ENCODE data around the gene PHF21A. TPM values are rescaled to one million over a fixed set of nuclear protein-coding genes. Genes with fewer than 3 reads are reported as not detected.
"Not testable (repeated sequence)": the region's sequence is repeated elsewhere in the genome, so short reads cannot be mapped to it uniquely, and the experiment has no call there.

PHF21A gene
- total RNA-seq, 1 experiment from 2014 or later: 24.6 TPM

GRCh38 chr11:46120346-46121300 is 631 bp downstream of the PHF21A start:
- DNase-seq (ENCODE audit: low spot score): peak; percentile 86

- peak; percentile 18 for DNase-seq (ENCODE audit: low spot score)
These were observed 1.7 kb downstream of the PHF21A start for GRCh38 chr11:46119352-46120216.

- no peak for DNase-seq (ENCODE audit: low spot score)
These were observed 2.4 kb downstream of the PHF21A start for GRCh38 chr11:46118702-46119351.

- no peak for DNase-seq (ENCODE audit: low spot score)
These were observed 3.4 kb downstream of the PHF21A start for GRCh38 chr11:46117842-46118241.

- not testable (repeated sequence) for DNase-seq (ENCODE audit: low spot score)
These were observed 4.6 kb downstream of the PHF21A start for GRCh38 chr11:46116712-46117037.

- no peak for DNase-seq (ENCODE audit: low spot score)
These were observed 5.1 kb downstream of the PHF21A start for GRCh38 chr11:46116007-46116711.

GRCh38 chr11:46114961-46115360 is 6.3 kb downstream of the PHF21A start:
- DNase-seq (ENCODE audit: low spot score): no peak

- no peak for DNase-seq (ENCODE audit: low spot score)
These were observed 6.9 kb downstream of the PHF21A start for GRCh38 chr11:46114378-46114777.

GRCh38 chr11:46112961-46113607 is 8.2 kb downstream of the PHF21A start:
- DNase-seq (ENCODE audit: low spot score): peak; percentile 61

GRCh38 chr11:46108751-46109150 is 12.5 kb downstream of the PHF21A start:
- DNase-seq (ENCODE audit: low spot score): no peak

GRCh38 chr11:46107780-46108179 is 13.5 kb downstream of the PHF21A start:
- DNase-seq (ENCODE audit: low spot score): no peak

GRCh38 chr11:46107408-46107718 is 13.9 kb downstream of the PHF21A start:
- DNase-seq (ENCODE audit: low spot score): no peak

- no peak for DNase-seq (ENCODE audit: low spot score)
These were observed 14.5 kb downstream of the PHF21A start for GRCh38 chr11:46106530-46107407.

GRCh38 chr11:46105926-46106325 is 15.3 kb downstream of the PHF21A start:
- no peak for DNase-seq (ENCODE audit: low spot score)

GRCh38 chr11:46105134-46105628 is 16.1 kb downstream of the PHF21A start:
- DNase-seq (ENCODE audit: low spot score): no peak

GRCh38 chr11:46102843-46103242 is 18.4 kb downstream of the PHF21A start:
- DNase-seq (ENCODE audit: low spot score): no peak

GRCh38 chr11:46100670-46101069 is 20.6 kb downstream of the PHF21A start:
- no peak for DNase-seq (ENCODE audit: low spot score)

GRCh38 chr11:46099963-46100316 is 21.3 kb downstream of the PHF21A start:
- DNase-seq (ENCODE audit: low spot score): no peak

- no peak for DNase-seq (ENCODE audit: low spot score)
These were observed 30.9 kb downstream of the PHF21A start for GRCh38 chr11:46090375-46090774.

GRCh38 chr11:46079662-46080061 is 41.6 kb downstream of the PHF21A start:
- DNase-seq (ENCODE audit: low spot score): no peak

All from A172 (cell line).